Measurements from ENCODE around the gene SH3BP2.

SH3BP2 gene

DNA sequence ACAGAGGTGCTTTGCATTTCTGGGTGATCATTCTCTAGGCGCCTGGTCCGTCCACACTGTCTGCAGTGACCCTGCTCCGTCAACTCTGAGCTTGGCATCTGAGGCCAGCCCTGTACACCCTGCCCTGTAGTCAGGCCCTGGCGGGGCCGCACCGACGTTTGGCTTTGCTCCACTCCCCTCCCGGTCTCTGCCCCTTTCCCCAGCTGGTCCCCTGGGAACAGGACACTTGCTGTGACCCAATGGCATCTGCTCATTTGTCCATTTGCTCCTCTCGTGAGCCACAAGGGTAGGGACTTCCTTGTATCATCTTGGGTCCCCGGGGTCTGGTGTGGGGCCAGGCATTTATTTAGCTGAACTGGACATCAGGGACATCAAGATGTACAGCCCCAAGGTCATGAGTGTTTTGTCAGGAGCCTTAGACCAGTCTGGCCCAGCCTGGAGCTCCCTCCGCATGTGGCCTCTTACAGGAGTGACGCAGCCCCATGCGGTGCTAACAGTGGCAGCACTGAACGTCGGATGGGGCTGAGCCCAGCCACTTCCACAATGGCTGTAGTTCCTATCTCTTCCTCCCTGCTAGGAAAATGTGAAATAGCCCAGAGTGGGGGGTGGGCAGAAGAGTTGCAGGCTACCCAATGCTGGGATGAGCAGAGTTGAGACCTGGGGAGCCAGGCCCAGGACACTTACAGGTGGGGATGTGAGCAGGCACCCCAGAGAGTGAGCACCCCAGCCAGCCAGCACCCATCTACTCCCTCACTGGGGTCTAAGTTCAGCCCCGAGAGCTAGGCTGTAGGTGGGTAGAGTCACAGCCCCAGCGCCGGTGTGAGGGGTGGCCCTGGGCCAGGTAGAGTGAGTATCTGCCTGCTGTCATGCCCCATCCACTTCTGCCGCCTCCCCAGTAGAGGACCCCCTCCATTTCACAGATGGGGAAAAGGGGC is 2.0 kb upstream of the SH3BP2 start:
- no peak for TF ChIP-seq JUND (IDR thresholded peaks at IDR 0.05; ENCODE audit: low read depth)
- in situ Hi-C loops (cut with HindIII; ENCODE audit: low pct_unique_long_range_greater_than_20kb, low sequenced_read_pairs): no loop called here
- no peak for DNase-seq (ENCODE audit: low read depth in 1 of 2, low spot score in 1 of 2)

DNA sequence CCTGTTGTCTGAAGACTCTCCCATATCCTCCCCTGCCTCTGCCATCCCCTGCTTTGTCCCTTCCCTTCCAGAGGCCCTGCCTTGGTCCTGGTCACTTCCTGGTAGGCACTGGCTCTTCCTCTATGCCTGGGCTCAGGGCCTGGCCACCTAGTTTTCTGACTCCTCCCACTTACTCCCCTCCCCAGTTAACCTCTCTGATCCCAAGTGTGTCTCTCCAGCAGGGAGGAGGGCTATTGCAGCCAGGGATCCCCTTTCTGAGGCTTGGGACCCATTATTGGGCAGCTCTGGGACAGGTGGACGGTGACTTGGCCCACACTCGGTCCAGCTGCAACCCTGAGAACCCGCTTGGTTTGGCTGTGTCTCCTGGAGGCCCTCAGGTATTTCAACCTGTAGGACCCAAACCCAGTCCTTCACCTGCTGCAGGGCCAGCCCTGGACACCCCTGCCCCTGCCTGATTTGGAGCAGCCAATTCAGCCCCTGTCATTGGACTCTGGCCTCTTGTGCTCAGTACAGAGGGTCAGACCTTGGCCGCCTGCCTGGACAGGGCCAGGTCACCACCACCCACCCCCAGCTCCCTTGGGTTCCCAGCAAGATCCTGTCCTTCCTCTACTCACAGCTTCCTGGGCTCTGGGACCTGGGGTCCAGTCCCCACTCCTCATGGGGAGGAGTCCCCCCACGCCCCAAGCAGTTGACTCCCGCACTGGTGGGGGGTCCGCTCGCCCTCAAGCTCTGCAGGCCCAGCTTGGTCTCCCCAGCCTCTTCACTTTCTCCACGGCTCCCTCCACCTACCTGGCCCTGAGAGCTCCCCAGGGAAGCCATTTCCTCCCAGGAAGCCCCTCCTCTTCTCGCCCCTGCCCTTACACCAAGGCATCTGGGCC is 1.1 kb upstream of the SH3BP2 start:
- no peak for DNase-seq (ENCODE audit: low read depth in 1 of 2, low spot score in 1 of 2)
- no peak for TF ChIP-seq JUND (IDR thresholded peaks at IDR 0.05; ENCODE audit: low read depth)
- in situ Hi-C loops (cut with HindIII; ENCODE audit: low pct_unique_long_range_greater_than_20kb, low sequenced_read_pairs): no loop called here

DNA sequence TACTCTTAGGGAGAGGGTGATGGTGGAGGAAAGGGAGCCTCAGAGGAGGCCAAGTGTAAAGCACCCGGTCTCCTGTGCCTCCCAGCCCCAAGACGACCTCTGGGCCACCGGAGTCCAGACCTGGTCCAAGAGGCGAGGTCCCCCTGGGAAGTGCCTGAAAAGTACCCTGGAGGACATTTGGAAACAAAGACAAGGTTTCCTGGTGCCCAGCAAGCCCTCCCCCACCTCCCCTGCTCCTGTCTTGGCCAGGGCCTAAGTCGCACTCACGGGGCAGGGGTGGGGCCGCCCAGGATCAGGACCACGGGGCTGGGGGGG is 532 bp upstream of the SH3BP2 start:
- no peak for DNase-seq (ENCODE audit: low read depth in 1 of 2, low spot score in 1 of 2)
- no peak for TF ChIP-seq JUND (IDR thresholded peaks at IDR 0.05; ENCODE audit: low read depth)
- in situ Hi-C loops (cut with HindIII; ENCODE audit: low pct_unique_long_range_greater_than_20kb, low sequenced_read_pairs): no loop called here

DNA sequence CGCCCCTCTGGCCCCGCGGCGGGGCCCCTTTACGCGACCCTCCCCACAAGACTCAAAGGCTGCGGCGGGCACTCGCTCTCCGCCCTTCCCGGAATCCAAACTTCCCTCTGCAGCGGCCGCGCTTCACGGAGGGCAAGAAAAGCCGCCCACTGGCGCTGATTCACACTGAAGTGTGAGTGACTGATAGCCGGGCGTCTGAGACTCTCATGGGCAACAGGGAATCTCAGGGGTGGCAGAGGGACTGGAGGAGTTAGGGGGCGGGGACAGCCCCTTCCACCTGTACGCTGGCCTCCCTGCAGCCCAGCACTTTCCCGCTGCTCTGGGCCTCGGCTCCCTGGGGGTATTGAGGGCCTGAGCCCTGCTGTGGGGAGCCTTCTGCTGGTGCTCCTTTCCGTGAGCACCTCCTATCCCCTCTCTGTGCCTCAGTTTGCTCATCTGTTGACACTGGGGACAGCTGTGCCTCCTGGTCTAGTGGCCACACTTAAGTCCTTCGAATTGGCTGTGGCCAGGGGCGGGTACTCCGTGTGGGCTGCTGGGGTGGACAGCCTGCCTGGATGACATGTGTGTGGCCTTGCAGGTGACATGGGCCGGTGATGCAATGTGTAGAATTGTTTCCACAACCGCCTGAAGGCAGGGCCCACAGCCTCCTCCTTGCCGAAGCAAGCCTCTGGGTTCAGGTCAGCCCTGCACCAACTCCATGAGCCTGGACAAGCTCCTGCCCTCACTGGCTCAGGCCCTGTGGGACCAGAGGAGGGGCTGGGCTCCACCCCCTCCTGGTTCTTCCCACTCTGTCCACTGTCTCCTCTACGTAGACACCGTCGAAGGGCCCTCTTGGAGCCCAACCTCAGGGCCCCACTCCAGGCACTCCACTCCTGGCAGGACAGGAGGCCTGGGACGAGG is 951 bp downstream of the SH3BP2 start:
- TF ChIP-seq JUND (IDR thresholded peaks at IDR 0.05; ENCODE audit: low read depth): no peak
- peak in 1 of 2 experiments; percentile 72 for DNase-seq (ENCODE audit: low read depth in 1 of 2, low spot score in 1 of 2)

DNA sequence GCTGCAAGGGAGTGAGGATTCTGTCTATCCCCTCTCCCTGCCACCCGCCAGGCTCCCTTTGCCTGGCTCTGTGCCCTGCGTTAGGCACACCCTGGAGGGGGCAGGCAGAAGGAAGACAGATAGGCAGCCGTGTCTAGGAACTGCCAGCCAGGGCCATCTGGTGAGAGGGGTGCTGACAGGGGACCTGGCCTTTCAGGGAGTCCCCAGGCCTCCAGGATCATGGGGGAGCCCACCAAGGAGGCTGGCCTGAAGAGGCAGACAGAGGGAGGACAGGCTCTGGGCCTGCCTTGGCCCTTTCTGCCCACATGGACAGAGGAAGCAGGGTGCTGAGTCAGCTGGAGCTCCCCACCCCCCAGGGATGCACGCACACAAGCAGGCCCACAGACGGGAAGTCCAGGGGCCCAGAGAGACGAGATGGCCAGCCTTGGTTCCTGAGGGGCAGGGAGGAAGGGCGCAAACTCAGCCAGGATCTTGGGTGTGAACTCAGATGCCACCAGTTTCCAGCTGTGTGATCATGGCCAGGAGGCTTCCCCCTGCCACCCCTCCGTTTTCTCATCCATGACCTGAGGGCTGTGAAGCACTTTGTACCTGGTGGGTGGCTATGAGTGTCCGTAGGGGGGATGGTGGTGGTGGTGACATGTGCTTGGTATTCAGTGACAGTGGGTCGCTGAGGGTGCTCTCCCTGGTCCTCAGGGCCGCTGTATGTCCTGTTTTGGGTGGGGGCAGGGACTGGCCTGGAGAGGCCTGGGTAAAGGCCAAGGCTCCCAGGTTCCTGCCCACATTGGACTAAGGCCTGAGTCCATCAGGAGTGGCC is 1.8 kb downstream of the SH3BP2 start:
- in situ Hi-C loops (cut with HindIII; ENCODE audit: low pct_unique_long_range_greater_than_20kb, low sequenced_read_pairs): no loop called here
- no peak for DNase-seq (ENCODE audit: low read depth in 1 of 2, low spot score in 1 of 2)
- no peak for TF ChIP-seq JUND (IDR thresholded peaks at IDR 0.05; ENCODE audit: low read depth)

More for the DNA sequence above, 951 bp downstream of the SH3BP2 start:
- in situ Hi-C loops (cut with HindIII; ENCODE audit: low pct_unique_long_range_greater_than_20kb, low sequenced_read_pairs): no loop called here

DNA sequence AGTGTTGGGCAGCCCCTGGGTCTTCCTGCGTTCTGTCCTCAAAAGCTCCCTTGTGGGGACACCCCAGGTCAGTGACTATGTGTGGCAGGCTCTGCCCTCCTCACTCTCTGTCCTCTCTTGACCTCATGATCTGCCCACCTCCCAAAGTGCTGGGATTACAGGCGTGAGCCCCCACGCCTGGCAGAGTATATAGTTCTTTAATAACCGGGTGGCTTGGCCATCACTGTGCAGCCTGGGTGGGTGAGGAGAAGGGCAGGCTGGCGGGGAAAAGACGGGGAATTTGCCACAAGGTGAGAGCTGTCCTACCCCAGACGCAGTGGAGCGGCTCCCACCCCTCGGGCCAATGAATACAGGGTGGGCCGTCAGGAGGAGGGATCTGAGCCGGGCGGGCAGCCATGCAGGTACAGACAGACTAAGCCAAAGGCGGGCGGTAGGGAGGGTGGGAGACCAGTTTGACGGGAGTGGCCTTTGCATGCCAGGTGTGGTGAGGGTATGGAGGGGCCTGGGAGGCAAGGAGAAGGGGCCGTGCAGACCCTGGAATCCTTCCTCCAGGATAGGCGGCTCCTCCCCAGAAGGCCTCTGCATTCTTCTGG is 2.5 kb downstream of the SH3BP2 start:
- in situ Hi-C loops (cut with HindIII; ENCODE audit: low pct_unique_long_range_greater_than_20kb, low sequenced_read_pairs): no loop called here
- TF ChIP-seq JUND (IDR thresholded peaks at IDR 0.05; ENCODE audit: low read depth): no peak
- no peak for DNase-seq (ENCODE audit: low read depth in 1 of 2, low spot score in 1 of 2)

DNA sequence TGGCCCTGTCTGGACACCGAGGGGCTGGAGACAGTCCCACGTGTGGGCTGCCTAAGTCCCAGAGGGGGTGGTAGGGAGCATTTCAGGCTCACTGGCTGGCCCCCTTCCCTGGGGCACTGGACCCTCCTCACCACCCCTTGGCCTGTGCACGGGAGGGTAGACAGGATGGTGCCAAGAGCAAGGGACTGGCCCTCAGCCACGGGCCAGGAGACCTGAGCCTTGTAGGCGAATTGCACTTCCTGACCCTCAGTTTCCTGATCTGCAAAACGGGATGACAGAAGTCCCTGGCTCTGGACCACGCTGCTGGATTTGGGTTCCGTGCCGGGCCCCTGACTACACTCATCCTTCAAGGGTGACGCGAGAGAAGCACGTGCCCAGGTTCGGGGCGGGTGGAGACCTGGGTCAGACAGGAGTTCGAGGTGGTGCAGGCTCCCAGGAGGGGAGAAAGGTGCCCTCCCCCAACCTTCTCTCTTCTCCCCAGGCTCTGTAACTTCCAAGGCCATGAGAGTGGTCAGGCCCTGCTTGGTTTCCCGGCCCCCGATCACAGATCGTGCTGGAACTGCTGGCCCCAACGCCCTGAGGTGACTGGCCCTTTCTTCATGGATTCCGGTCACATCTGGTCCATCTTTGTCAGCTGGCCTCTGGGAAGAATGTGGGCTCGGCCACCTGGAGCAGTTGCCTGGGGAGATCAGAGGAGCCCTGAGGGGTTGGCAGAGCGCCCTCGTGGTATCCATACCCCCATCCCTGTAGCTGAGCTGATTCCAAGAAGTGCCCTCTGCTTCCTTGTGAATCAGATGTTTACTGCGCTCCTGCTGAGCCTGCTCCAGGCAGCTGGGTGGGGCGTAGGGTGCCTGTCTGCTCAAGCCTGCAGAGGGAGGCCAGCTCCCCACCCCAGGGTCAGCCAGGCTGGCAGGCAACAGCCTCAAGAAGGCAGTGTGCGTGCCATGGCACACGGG is 3.3 kb downstream of the SH3BP2 start:
- no peak for TF ChIP-seq JUND (IDR thresholded peaks at IDR 0.05; ENCODE audit: low read depth)
- in situ Hi-C loops (cut with HindIII; ENCODE audit: low pct_unique_long_range_greater_than_20kb, low sequenced_read_pairs): no loop called here
- peak in 1 of 2 experiments; percentile 60 for DNase-seq (ENCODE audit: low read depth in 1 of 2, low spot score in 1 of 2)

DNA sequence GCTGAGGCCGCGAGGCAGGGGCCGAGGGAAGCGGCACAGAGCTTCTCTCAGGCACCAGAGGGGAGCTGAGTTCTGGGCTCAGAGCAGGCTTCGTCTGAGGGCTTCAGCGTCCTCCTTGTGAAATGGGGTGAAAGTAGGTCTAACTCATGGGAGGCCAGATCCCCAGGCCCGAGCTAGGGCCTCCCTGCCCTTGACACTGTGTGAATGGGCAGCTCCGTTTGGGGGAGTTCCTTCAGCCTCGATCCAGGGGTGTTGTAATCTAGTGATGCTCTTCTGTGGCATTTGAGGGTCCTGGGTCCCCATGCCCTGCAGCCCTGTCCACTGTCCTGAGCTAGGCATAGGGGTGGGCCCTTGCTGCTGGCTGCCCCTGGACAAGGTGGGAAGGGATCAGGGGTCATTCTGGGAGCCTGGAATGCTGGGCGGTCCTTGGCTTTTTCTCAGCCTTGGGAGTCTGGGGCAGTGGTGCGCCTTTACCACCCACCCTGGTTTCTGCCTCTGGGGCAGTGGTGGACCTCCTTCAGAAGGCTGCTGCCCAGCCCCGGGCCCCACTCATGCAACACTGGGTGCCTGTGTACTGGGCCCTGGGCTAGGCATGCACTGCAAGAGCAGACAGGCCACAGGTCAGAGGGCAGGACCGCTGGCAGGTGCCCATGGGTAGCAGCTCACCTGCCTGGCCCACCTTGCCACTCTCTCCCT is 4.1 kb downstream of the SH3BP2 start:
- DNase-seq (ENCODE audit: low read depth in 1 of 2, low spot score in 1 of 2): no peak

DNA sequence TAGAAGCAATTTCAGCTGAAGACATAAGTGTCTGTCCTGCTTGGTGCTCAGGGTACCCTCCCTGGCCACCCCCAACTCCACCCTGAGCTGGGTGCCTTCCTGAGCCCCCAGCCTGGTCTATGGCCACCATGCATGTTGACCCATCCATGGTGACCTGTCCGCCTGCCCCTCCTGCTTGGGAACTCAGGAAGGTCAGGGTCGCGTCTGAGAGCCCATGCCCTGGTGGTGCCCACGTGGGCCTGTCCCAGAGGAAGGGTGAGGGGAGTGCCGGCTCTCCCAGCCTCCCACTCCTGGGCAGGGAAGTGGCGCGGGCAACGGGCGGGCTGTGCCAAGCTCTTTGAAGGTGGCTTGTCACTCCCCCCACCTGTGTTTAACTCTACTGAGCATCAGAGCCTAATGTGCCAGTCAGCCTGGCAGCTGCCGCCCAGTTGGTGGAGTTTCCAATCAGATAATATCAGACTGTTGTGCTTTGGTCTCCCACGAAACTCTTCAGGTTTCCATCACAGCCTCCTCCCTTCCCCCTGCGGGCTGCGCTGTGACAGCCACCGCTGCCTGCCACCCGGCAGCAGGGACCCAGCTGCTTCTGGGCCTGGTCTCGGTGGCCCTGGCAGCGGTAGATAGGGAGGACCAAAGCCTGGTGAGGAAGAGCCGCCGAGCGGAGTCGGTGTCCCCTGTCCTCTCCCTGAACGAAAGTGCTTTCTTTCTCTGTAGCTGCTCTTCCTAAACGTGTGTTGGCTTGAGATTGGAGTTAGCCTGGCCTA is 4.8 kb downstream of the SH3BP2 start:
- peak in 1 of 2 experiments; percentile 52 for DNase-seq (ENCODE audit: low read depth in 1 of 2, low spot score in 1 of 2)
- in situ Hi-C loops (cut with HindIII; ENCODE audit: low pct_unique_long_range_greater_than_20kb, low sequenced_read_pairs): no loop called here
- no peak for TF ChIP-seq JUND (IDR thresholded peaks at IDR 0.05; ENCODE audit: low read depth)

More for the DNA sequence above, 4.1 kb downstream of the SH3BP2 start:
- in situ Hi-C loops (cut with HindIII; ENCODE audit: low pct_unique_long_range_greater_than_20kb, low sequenced_read_pairs): no loop called here
- TF ChIP-seq JUND (IDR thresholded peaks at IDR 0.05; ENCODE audit: low read depth): no peak

Data from T47D (cell line).